ENCODE data around the gene CTBP2.

Gene CTBP2

GRCh38 chr10:125003901-125004467 is 156.4 kb downstream of the CTBP2 start:
- no peak for DNase-seq

GRCh38 chr10:125003146-125003900 is 157.0 kb downstream of the CTBP2 start:
- DNase-seq: no peak

- no peak for DNase-seq
Observed at GRCh38 chr10:125002423-125003145, 157.8 kb downstream of the CTBP2 start.

GRCh38 chr10:125002047-125002422 is 158.3 kb downstream of the CTBP2 start:
- DNase-seq: no peak

- no peak for DNase-seq
Observed at GRCh38 chr10:125001313-125002046, 158.9 kb downstream of the CTBP2 start.

- no peak for DNase-seq
Observed at GRCh38 chr10:125000366-125001312, 159.7 kb downstream of the CTBP2 start.

GRCh38 chr10:124999433-125000365 is 160.7 kb downstream of the CTBP2 start:
- peak in 1 of 2 donors; percentile 8 for DNase-seq

GRCh38 chr10:124998624-124999291 is 161.6 kb downstream of the CTBP2 start:
- DNase-seq: peak in 1 of 2 donors; percentile 10

GRCh38 chr10:124997771-124998623 is 162.4 kb downstream of the CTBP2 start:
- peak in 1 of 2 donors; percentile 2 for DNase-seq

- no peak for DNase-seq
Observed at GRCh38 chr10:124997306-124997705, 163.1 kb downstream of the CTBP2 start.

GRCh38 chr10:124996854-124997215 is 163.5 kb downstream of the CTBP2 start:
- no peak for DNase-seq

GRCh38 chr10:124996127-124996853 is 164.1 kb downstream of the CTBP2 start:
- no peak for DNase-seq

- DNase-seq: no peak
Observed at GRCh38 chr10:124995605-124996004, 164.8 kb downstream of the CTBP2 start.

GRCh38 chr10:124994573-124995473 is 165.5 kb downstream of the CTBP2 start:
- no peak for DNase-seq

GRCh38 chr10:124993736-124994451 is 166.5 kb downstream of the CTBP2 start:
- no peak for DNase-seq

GRCh38 chr10:124993345-124993708 is 167.0 kb downstream of the CTBP2 start:
- DNase-seq: no peak
